HG03025 (cell line): ENCODE data around the gene SSTR3.
"Not testable (repeated sequence)": the region's sequence is repeated elsewhere in the genome, so short reads cannot be mapped to it uniquely, and the experiment has no call there.

Experiments
- ATAC-seq: cut with Tn5 transposase; IDR thresholded peaks from one replicate; pipeline ENCODE4 v1.9.1; 2021; ENCODE audit warnings: mild to moderate bottlenecking, moderate library complexity; ENCODE audit not compliant: unreplicated experiment, low FRiP score

Gene SSTR3

DNA sequence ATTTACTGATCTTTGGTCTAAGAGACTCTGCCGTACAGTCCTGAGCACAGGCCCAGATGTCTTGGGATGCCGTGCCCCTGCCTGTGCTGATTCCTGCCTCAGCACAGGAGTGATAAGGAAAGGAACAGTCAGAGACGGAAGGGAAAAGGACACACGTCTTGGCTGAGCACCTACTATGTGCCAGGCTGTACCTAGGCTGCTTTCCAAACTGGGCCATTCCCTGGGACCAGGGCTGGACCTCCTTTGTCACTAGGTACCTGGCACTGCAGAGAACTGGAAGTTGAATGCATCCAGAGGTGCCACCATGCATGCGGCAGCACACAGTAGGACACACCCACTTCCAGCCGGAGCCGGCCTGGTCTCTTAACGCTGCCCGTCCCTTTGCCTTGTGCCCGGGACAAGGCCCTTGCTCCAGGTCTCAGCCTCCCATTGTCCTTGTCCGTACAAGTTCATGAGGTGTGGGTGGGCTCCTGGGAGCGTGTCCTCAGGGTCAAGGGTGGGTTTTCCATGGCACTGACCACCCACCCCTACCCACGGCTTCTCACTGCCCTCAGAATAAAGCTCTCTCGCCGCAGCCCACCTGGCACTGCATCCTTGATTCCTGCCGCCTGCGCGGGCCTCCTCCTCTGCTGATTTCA is 1.1 kb upstream of the SSTR3 start:
- ATAC-seq = no peak

DNA sequence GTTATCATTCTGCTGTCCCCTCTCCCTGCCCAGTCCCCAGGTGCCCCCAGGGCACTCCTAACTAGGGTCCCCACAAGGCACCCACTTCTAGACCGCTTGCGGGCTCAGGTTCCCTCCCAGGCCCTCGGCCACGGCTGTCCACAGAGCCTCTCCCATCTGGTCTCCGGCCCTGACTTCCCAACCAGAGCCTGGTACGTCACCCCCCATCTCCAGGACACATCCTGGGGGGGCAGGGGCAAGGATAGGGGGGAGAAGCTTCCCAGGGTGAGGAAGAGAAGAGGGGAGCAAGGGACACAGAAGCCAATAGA is 457 bp downstream of the SSTR3 start:
- ATAC-seq = no peak

DNA sequence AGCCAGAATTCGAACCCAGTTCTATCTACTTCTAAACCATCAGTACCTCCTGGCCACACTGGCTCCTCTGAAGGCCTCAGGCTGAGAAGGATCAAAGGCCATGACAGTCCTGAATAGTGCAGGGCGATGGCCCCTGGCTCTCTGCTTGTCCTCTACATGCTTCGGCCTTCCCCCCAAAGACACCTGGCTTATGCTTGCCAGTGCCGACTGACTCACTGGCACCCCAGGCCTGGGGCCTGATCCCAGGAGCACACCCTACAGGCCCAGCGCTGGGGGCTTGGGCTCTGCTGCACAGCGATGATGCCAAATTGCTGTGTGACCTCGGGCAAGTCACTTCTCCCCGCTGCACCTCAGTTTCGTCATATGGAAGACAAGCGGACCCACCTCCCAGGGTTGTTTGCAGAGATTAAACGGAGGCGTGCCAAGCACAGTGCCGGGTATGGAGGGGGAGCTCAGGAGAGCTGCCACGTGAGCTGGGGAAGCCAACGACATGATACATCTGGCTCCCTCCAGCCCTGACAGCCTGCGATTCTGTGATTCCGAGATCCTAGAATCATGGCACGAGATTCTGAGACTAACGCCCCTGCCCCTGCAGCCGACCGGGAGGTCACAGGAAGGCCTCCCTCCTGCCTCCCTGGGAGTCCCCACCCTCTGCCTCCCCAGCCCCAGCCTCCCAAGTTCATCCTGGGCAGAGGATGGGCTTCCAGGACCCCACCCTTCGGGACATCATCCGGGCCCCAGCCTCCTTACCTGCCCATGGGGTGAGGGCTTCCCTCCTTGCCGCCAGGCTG is 1.0 kb downstream of the SSTR3 start:
- no peak for ATAC-seq

DNA sequence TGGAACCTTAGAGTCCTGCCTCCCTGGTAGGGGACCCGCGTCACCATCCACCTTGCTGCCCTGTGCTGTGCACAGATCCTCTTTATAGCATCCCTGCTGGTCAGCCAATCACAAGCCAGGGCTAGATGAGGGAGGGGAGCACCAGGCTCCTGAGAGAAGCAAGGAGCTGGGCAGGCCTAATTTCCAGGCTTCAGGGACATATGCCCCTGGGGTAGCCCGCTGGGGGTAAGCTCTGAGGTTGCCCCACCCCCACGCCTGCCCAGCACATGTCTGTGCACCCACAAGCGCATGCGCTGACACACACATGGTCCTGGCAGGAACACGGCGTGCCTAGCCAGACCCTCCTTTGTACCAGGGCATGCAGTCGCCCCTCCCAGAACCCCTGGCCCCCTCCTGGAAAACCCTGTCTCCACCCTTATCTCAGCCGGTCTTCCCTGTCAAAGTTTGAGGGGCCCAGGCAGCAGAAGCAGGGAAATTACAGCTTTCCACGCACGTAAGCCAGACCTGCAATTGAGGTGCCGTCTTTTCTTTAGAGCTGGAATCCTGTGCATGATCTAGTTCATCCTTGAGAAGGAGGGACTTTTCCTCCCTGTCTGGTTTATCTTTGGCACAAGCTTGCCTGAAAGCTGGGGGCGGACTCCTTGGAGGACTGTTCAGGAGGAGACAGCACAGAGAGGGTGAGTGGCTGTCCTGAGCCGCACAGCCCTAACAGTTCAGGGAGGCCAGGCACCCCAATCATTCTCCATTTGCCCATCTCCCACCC is 2.1 kb downstream of the SSTR3 start:
- ATAC-seq = no peak

DNA sequence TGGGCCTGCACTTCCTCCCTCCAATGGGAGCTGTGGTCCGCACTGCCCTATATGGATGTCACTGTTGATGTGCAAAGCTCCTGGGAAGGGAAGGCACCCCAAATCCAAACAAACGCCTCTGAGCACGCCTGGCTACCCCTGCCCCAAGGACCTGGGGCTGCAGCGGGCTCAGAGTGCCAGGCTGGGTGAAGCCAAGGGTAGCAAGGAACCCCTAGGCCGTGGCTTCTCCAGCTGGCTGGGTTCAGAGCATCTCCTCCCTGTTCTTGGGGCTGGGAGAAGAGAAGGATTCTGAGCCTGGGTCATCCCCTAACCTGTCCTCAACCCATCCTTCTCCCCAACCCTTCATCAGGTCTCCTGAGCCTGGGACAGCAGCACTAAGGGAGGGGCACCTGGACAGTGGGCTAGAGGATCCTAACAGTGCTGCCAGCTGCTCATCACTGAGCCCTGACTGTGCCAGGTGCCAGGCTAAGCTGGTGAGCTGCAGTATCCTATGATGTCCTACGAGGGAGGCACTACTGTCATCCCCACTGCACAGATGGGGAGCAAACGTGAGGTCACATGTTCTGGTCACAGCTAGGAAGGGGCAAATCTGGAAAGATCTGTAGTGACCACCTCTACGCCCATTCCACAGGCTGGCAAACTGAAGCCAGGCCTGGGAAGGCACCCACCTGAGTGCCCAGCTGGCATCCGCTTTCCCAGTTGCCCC is 3.0 kb downstream of the SSTR3 start:
- ATAC-seq = no peak

DNA sequence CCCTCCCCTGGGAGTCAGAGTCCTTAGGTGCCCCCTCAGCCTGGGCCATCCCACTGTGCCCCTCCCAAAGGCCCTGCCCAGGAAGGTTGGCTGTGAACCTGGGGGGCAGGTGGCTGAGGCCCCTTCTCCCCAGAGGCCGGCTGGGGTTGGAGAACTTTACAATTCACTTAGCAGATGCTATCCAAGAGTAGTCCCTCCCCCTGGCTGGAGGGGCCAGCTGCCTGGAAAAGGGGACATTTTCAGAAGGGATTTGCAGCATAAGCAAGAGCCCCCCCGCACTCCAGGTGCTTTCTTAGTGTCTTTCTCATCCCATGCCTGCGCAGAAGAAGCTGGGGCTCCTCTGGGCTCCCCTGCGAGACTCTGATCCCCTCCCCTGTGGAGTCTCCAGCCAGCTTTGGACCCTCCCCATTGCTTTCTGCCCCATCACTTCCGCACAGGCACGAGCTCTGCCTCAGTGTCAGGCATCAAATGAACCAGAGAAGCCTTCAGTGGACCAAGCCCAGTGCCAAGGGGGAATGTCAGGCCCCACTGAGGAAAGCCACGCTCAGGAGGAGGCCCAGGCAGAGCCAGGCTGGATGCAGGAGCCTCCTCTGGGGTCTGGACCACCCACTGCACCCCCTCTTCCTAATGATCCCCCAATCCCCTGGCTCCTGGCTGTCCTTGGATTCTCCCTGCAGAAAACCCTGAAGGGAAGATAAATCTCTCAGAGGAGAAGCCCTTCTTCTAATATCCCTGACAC is 3.7 kb downstream of the SSTR3 start:
- ATAC-seq = no peak

DNA sequence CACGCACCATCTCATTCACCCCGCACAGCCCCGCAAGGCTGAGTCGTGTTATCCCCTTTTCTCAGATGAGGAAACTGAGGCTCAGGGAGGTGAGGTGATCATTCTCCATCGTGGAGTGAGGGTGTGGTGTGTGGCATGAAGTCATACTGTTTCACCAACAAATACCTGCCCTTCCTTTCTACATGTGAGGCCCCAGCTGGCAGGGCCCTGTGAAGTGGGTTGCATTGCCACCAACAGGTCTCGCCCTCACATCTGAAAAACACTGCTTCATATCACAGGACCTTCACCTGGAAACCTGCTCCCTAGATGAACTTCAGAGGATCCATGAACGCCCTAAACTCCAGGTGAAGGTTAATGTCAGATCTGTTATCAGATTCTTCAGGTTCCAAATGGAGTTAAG is 4.3 kb downstream of the SSTR3 start:
- no peak for ATAC-seq

DNA sequence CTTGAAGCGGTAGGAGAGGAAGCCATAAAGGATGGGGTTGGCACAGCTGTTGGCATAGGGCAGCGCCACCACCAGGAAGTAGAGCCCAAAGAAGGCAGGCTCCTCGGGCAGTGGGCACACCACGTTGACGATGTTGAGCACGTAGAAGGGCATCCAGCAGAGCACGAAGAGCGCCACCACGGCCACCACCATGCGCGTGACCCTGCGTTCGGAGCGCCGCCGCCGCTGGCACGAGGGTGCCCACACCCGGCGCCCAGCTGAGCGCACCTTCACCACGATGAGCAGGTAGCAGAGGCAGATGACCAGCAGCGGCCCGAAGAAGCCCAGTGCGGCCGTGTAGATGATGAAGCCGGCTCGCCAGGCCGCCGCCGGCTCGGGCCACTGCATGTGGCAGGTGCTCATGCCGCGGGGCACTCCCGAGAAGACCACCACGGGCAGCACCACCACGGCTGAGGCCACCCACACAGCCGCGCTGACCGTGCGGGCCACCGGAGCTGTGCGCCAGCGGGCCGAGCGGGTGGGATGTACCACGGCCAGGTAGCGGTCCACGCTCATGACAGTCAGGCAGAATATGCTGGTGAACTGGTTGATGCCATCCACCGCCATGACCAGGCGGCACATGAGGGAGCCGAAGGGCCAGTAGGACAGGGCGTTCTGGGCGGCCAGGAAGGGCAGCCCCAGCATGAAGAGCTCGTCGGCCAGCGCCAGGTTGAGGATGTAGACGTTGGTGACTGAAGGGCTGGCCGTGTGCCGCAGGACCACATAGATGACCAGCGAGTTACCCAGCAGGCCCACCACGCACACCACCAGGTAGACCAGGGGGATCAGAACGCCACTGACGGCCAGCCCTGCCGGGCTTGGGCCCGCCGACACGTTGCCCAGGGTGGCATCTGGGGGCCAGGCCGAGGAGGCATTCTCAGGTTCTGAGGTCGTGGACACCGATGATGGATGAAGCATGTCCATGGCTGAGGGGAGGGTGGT is 5.1 kb downstream of the SSTR3 start:
- no peak for ATAC-seq

DNA sequence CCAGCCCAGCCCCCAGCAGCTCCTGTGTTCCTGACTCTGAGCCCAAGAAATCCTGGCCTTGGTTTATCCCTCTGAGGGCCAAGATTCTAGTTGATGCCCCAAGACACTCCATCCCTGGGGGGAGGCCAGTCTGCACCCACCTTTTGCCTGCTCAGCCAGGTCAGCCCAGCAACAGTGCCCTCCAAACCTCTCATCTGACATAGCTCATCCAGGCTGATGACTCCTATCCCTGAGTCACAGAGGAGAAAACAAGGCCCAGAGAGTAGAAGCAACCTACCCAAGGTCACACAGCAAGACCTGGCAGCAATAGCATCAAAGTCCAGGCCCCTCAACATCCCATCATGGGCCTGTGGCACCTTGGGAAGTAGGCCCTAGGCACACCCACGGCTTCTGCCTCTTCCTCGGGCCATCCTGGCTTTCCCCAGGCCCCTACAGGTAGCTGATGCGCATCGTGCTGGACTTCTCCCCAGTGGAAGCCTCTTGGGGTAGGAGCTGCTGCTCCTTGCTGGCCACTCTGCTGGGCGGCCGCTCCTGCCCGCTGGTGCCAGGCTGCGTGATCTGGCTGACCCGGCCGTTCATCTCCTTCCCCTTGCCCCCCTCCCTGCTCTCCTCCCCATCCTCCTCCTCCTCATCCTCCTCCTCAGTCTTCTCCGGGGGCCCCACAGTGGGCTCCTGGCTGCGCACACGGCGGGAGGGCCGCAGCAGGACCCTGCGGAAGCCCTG is 6.0 kb downstream of the SSTR3 start:
- ATAC-seq = no peak

DNA sequence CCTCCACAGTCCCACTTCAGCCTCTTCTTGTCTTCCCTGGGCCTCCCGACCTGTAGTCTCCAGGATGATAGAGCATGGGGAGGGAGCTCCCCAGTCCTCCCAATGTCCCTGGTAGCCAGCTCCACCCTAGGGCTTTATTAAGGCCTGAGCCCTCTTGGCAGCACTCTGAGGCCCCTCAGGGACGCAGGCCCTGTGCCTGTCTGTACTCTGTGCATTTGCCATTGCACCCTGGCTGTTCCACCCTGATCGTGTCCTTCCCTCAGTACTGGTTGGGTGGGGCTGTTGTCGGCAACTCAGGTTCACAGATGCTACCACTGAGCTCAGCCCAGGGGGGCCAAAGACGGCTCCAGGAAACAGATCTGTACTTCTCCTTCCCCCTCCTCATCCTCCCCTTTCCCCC is 7.2 kb downstream of the SSTR3 start:
- ATAC-seq = no peak

DNA sequence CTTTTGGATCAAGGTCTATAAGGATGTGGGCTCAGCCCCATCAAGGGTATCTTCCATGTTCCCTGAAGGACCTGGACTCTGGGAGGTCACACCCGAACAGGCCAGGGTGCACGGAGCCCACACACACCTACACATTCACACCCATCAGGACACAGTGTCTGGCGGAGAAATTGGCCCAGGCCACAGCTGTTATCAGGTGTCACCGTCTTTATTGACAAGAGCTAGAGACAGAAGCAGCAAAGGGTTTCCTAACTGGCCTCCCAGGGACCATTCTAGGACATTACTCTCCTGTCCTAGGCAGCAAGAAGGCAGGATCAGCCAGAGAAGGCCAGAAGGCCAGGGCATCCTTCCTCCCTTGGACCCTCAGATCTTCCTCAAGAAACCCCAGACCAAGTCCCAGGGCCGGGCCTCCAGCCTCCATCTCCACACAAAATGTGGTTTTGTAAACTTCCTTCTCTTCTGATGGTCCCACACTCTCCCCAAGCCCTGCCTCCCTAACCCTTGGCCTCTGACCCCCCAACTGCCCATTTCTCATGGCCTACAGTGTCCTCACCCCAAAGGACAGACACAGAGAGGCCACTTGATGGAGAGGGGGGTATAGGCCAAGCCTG is 8.1 kb downstream of the SSTR3 start:
- no peak for ATAC-seq

DNA sequence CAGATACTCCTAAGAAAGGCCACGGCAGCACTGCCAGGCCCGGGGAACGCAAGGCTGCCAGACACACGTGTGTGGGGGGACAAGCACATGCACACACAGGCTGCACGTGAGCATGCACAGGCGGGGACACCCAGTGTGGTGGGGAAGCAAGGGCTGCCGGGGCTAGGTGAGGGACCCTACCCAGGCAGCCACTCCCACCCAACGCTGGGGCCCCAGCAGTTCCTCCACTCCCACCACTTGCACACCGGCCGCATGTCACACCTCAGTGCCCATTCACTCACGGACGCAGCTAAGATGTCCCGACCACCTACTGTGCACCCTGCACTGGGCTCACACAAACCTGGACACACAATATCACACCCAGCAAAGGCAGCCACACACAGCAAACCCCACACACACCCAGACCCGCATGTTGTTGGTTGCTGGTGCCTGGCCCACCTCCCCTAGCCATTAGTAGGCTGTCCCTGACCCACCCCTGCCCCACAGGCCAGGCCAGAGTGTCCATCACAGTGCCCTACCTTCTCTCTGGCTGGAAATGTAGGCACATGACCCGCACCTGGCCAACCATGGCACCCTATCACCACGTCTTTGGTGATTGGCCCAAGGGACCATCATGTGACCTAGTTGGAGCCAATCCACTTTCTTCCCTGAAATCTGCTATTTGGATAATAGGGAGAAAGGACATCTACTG is 8.8 kb downstream of the SSTR3 start:
- no peak for ATAC-seq

DNA sequence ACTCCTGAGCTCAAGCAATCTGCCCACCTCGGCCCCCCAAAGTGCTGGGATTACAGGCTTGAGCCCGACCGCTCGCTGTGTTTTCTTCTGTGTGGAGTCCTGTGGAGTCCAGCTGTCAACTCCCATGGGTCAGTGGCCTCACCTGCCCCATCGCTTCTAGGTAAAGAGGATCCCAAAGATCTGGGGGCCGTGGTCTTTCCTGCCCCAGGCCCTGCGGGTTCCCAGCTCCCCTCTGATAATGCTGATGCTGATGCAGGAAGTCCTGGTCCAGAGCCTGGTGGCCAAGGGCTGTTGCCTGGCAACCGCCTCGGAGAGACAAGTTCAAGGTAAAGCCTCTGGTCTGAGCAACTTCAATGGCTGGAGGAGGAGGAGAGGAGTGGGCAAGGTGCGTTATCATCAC is 9.6 kb downstream of the SSTR3 start:
- no peak for ATAC-seq

DNA sequence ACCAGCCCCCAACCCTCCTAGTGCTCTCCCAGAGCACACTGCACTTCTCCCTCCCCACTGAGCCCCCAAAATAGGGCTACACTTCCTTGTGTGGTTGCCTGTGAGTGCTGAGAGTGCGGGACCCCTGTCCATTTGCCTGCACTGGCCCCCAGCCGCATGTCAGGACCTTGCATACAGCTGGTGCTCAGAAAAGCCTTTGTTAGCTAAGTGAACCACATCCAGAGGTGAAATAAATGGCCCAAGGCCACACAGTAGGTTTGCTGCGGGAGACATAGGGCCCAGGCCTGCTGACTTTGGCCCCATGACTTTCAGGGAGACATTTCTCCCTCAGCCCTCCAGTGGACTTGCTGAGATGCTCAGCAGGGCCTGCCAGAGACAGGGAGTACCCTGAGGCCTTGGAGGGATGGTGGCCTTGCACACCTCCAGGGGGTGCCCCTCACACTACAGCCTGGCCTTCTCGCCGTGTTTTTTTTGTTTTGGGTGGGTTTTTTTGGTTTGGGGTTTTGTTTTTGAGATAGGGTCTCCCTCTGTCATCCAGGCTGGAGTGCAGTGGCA is 10.2 kb downstream of the SSTR3 start:
- ATAC-seq = no peak

DNA sequence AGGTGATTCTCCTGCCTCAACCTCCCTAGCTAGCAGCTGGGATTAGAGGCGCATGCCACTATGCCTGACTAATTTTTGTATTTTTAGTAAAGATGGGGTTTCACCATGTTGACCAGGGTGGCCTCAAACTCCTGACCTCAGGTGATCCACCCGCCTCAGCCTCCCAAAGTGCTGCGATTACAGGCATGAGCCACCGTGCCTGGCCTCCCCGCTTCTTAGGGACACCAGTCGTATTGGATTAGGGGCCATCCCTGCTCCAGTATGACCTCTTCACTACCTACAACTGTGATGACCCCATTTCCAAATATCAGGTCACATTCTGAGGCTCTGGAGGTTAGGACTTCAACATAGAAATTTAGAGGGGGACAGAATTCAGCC is 10.8 kb downstream of the SSTR3 start:
- ATAC-seq = not testable (repeated sequence)

DNA sequence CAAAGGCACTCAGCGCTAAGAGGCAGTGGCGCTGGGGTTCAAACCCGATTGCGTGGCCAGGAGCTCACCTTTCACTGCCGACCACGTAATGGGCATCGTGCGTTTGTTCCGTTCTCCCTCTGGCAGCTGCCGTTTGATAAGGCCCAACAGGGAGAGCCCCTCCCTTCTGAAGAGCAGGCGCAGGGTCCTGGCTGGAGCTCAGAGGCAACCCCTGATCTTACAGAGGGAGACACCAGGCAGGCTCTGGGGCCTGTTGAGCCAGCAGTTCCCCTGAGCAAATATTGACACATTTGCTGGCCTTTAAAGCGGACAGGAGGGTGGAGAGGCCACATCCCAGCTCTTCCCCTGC is 12.5 kb downstream of the SSTR3 start:
- peak; percentile 4 for ATAC-seq

DNA sequence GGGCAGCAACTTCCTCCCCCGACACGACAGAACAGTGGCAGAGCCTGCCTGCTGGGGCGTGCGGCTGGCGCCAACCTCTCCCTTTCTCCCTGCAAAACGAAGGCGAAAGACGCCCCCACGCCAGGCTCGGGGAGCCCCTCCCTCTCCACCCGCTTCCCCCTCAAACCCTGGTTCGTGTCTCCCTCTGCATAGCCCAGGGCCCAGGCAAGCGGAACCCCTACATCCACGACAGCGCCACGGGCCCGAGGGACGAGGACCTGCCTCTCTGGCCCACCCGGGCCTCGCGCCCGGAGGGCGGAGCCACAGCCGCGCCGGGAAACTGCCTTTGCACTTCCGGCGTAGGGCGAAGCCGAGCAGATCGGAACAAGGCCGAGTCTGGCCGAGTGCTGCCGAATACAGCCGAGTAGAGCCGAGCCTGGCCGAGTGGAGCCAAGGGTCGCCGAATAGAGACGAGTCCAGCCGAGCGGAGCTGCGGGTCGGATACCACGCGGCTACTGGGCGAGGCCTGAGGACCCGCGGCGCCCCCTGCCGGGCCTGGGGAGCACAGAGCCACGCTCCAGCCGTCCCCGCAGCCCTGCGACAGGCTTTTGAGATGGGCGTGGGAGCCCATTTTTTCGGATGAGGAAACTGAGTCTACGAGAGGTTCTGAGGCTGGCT is 13.0 kb downstream of the SSTR3 start:
- ATAC-seq = peak; percentile 78
